Thoracic aorta (tissue), 2 donors: Measurements from ENCODE around the gene HOXD1. TPM values are rescaled to one million over a fixed set of nuclear protein-coding genes. Genes with fewer than 3 reads are reported as not detected.

Source experiments
- ATAC-seq: fragments of 150-250 bp; one replicate; pipeline ENCODE4 v1.8.0; 2017; ENCODE audit warnings: low read depth; ENCODE audit not compliant: insufficient number of reproducible peaks, low FRiP score
- DNase-seq: peaks from one replicate; pipeline ENCODE4 v3.0.0-alpha.2; 2020; ENCODE audit warnings: low spot score
- H3K27ac ChIP-seq, 2 donors: fragments of 200-600 bp; sonication (generic); 1 replicate in 1 of 2; 2 replicates in 1 of 2; pipeline ENCODE4 v1.5.1; 2016; ENCODE audit warnings: mild to moderate bottlenecking in 2 of 2, moderate library complexity in 2 of 2
- H3K27me3 ChIP-seq: fragments of 200-600 bp; sonication (generic); replicated peaks from 2 replicates; pipeline ENCODE4 v1.6.0; 2016; ENCODE audit warnings: mild to moderate bottlenecking; ENCODE audit not compliant: insufficient read depth
- H3K36me3 ChIP-seq: fragments of 200-600 bp; sonication (generic); one replicate; pipeline ENCODE4 v1.5.1; 2016
- H3K4me1 ChIP-seq, 2 donors: fragments of 200-600 bp; sonication (generic); 1 replicate in 1 of 2; 2 replicates in 1 of 2; pipeline versions ENCODE4 v1.5.1 to v1.6.0; 2016; ENCODE audit warnings: low read depth in 2 of 2, mild to moderate bottlenecking in 1 of 2; ENCODE audit not compliant: control insufficient read depth in 1 of 2
- H3K4me3 ChIP-seq: fragments of 200-600 bp; sonication (generic); 2 replicates; pipeline ENCODE4 v1.5.1; 2016; ENCODE audit warnings: mild to moderate bottlenecking
- H3K9me3 ChIP-seq: fragments of 200-600 bp; sonication (generic); 2 replicates; pipeline ENCODE4 v1.5.1; 2016
- total RNA-seq, 2 donors: library from RNA; depleted of rRNA; stranded (reverse); fragments of >200 nt; gene quantifications; one replicate each; pipeline versions ENCODE4 v1.1.0 to v1.2.3, GENCODE V29; 2016
- TF ChIP-seq, protein P1 (sequence below): fragments of 200-600 bp; sonication (generic); IDR thresholded peaks from one replicate; pipeline ENCODE4 v1.5.1; 2019; ENCODE audit warnings: antibody characterized with exemption

The HOXD1 gene
- total RNA-seq, 2 donors from 2014 or later: 0.71 TPM; not detected in 1

DNA sequence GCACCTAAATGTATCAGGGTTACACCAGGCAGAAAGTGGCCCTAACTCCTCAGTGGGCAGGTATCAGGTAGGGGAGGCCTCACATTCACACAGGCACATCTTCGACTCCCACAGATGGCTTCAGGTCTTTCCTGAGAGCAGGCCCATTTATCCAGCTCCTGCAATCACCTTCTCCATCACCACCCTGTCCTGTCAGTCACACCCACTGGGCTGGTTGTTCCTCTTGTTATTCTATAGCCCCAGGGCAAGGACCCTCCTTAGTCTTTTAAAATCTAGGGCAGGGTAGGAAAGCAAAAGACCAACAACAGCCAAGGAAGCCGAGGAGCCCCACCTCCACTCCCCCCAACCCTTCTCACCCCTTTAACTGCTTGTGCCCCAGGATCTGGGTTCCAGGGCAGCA lies 46.2 kb upstream of the HOXD1 start:
- no peaks in the 10 kb centered on the region for H3K36me3 ChIP-seq
- H3K27me3 ChIP-seq: no peaks in the 10 kb centered on the region
- H3K4me1 ChIP-seq: peaks cover 5 to 13% of the 10 kb centered on the region in 2 donors
- H3K4me3 ChIP-seq: no peak overlapping the region
- H3K9me3 ChIP-seq: no peaks in the 10 kb centered on the region
- no peak for DNase-seq
- TF ChIP-seq, protein P1, sequence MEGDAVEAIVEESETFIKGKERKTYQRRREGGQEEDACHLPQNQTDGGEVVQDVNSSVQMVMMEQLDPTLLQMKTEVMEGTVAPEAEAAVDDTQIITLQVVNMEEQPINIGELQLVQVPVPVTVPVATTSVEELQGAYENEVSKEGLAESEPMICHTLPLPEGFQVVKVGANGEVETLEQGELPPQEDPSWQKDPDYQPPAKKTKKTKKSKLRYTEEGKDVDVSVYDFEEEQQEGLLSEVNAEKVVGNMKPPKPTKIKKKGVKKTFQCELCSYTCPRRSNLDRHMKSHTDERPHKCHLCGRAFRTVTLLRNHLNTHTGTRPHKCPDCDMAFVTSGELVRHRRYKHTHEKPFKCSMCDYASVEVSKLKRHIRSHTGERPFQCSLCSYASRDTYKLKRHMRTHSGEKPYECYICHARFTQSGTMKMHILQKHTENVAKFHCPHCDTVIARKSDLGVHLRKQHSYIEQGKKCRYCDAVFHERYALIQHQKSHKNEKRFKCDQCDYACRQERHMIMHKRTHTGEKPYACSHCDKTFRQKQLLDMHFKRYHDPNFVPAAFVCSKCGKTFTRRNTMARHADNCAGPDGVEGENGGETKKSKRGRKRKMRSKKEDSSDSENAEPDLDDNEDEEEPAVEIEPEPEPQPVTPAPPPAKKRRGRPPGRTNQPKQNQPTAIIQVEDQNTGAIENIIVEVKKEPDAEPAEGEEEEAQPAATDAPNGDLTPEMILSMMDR: no peak
- no peak overlapping the region for H3K27ac ChIP-seq
- ATAC-seq: no peak

DNA sequence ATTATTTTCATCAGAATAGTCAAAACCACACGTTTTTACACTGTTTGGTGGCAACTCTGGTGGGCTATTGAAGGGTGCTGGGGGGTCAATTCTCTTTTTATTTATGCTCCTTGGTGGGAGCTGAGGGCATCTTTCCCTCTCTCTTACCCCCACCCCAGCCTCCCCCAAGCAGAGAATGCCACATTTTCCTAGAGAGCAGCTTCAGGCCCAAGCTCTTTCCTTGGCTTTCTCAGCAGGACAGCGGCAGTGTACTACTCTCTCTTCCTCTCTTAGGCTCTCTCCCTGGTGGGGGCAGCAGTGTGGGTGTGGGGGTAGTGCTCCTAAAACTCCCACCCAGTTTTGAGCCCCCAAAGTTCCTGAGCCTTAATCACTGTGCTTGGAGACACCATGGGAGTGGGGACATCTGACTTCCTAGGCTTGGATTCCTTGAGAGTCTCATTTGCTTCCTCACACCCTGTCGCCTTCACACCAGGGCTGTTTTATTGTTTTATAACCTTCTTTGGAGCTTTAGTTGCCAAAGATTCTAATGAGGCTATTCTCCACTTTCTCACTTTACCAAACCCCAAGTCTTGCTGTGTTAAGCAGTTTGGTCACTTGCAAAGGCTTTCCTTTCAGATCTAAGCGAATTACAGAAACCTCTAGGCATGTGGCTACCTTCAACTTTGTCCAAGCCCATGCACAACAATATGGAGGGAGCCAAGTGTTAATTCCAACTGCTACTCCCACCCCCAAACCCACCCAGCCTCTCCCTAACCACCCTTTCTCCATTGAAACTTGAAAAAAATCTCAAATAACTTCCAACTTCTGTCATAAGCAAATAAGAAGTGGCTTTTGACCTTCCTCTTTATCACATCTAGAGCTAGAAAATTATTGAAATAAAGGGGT lies 43.1 kb upstream of the HOXD1 start:
- Histone ChIP-seq H3K4me3 (no peak overlapping the region), H3K9me3 (no peaks in the 10 kb centered on the region), H3K4me1 (peaks cover under 1 to 5% of the 10 kb centered on the region in 2 donors), H3K36me3 (peaks cover 4% of the 10 kb centered on the region), H3K27ac (no peak overlapping the region), H3K27me3 (no peaks in the 10 kb centered on the region)
- TF ChIP-seq, protein P1: no peak
- DNase-seq (no peak), ATAC-seq (no peak)

DNA sequence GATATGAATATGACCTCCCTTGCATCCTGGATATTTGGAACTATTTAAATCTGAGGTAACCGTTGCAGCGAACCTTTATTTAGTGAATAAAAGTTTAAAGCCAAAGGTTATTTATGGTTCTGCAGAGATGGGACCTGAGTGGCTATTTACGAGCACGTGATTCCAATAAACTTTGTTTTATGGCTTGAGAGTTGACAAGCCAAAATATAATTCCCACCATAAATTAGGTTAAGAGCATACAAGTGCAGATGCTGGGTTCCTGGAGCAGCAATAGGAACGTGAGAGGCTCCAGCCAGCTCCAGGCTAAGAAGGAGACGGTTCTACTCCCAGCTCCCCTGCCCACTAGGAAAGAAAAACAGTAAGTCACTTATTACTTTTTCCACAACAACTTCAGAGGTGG lies 42.4 kb upstream of the HOXD1 start:
- H3K27ac ChIP-seq: no peak overlapping the region

DNA sequence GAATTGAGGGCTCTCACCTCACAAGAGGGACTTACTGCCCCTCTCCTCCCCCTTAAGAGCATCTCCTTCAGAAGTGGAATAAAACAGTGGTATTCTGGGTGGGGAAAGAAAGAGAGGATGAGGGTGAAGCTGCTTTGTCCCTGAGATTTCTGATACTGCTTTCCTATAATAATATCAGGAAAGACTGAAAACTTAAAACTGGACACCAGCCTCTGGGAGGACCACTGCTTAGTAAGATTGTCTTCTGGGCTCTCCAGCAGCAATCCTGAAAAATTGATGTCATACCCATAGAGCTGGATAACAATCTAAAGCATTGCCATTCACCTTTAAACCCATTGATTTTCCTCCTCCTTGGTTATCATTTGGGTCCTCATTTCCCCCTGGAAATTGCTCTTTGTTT lies 41.8 kb upstream of the HOXD1 start:
- Histone ChIP-seq H3K4me1 (no peaks in the 10 kb centered on the region), H3K27me3 (no peaks in the 10 kb centered on the region), H3K9me3 (no peaks in the 10 kb centered on the region), H3K27ac (no peak overlapping the region), H3K36me3 (peaks cover 5% of the 10 kb centered on the region), H3K4me3 (no peak overlapping the region)
- DNase-seq (no peak), ATAC-seq (no peak)
- TF ChIP-seq, protein P1: no peak

More for the DNA sequence above, 42.4 kb upstream of the HOXD1 start:
- no peaks in the 10 kb centered on the region for H3K9me3 ChIP-seq
- no peak for ATAC-seq
- TF ChIP-seq, protein P1: no peak
- no peaks in the 10 kb centered on the region for H3K27me3 ChIP-seq
- no peak overlapping the region for H3K4me3 ChIP-seq
- H3K36me3 ChIP-seq: peaks cover 5% of the 10 kb centered on the region
- DNase-seq: no peak
- H3K4me1 ChIP-seq: peaks cover 0 to under 1% of the 10 kb centered on the region in 2 donors

DNA sequence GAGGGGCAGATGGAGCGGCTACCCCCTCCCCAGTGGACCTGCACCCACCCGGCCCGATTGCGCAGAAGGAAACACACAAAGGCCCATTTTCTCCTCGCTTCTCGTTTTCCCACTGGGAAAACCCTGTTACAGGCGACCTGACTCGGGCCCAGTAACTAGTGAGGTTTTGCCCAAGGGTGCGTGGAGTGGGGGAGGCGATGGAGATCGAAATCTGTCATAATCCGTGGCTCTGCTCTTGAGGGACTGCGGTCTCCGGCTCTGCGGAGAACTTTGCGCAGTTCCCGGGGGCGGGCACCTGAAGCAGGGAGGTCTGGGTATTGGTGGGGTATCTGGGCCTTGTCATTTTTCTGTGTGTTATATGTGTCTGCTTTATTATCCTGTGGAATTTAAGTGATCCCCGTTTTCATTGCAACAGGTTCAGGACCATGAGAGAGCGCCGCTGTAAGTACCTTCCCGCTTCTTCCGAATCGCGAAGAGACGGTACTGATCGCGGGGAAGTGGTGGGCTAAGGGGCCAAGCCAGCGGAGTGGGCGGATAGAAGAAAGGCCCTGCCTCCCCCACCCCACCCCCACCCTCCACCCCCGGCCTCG lies 41.2 kb upstream of the HOXD1 start:
- H3K27me3 ChIP-seq: no peaks in the 10 kb centered on the region

More for the DNA sequence above, 41.2 kb upstream of the HOXD1 start:
- no peaks in the 10 kb centered on the region for H3K4me1 ChIP-seq
- H3K27ac ChIP-seq: no peak overlapping the region
- DNase-seq (no peak), ATAC-seq (no peak)
- no peaks in the 10 kb centered on the region for H3K9me3 ChIP-seq
- TF ChIP-seq, protein P1: no peak
- H3K36me3 ChIP-seq: peaks cover 5% of the 10 kb centered on the region
- no peak overlapping the region for H3K4me3 ChIP-seq
